Right lobe of liver (tissue), 6 donors: ENCODE measurements around the gene IQUB. TPM values are rescaled to one million over a fixed set of nuclear protein-coding genes. Genes with fewer than 3 reads are reported as not detected.

Experiments
- ATAC-seq, 4 donors: fragments of 200-7000 bp; cut with Tn5 transposase; one replicate each; pipeline ENCODE4 v1.9.1; 2020; ENCODE audit warnings: mild to moderate bottlenecking in 4 of 4, moderate library complexity in 4 of 4
- DNase-seq, 3 donors: peaks; one replicate each; pipeline ENCODE4 v3.0.0-alpha.2; 2020
- H3K27ac ChIP-seq, 3 donors: fragments of 200-600 bp; one replicate each; pipeline ENCODE4 v1.8.0; 2022
- H3K27me3 ChIP-seq, 2 donors: fragments of 200-600 bp; one replicate each; pipeline ENCODE4 v1.8.0; 2022
- H3K36me3 ChIP-seq, 4 donors: fragments of 200-600 bp; sonication (generic) in 1 of 4; one replicate each; pipeline versions ENCODE4 v1.5.1 to v1.8.0; 2017 to 2022; ENCODE audit warnings: control low read depth in 1 of 4
- H3K4me1 ChIP-seq, 4 donors: fragments of 200-600 bp; sonication (generic) in 1 of 4; one replicate each; pipeline versions ENCODE4 v1.5.1 to v1.8.0; 2017 to 2022; ENCODE audit warnings: control low read depth in 1 of 4
- H3K4me3 ChIP-seq, 3 donors: fragments of 200-600 bp; one replicate each; pipeline ENCODE4 v1.8.0; 2022
- H3K9me3 ChIP-seq, 4 donors: fragments of 200-600 bp; sonication (generic) in 1 of 4; one replicate each; pipeline versions ENCODE4 v1.5.1 to v1.8.0; 2017 to 2022; ENCODE audit warnings: control low read depth in 1 of 4
- CTCF ChIP-seq, 4 donors: fragments of 200-600 bp in 3 of 4; fragments of 450-650 bp in 1 of 4; IDR thresholded peaks; one replicate each; pipeline versions ENCODE4 v1.5.1 to v1.8.0; 2016 to 2022; ENCODE audit warnings: antibody characterized with exemption in 4 of 4, mild to moderate bottlenecking in 2 of 4
- POLR2A ChIP-seq: fragments of 450-650 bp; IDR thresholded peaks from one replicate; pipeline ENCODE4 v1.6.1; 2017; ENCODE audit warnings: antibody characterized with exemption, mild to moderate bottlenecking
- WGBS: methylation state at CpG from one replicate; pipeline ENCODE4 v1.1.6; 2018; ENCODE audit warnings: low coverage, low lambda C conversion rate; ENCODE audit not compliant: insufficient coverage; ENCODE audit errors: missing lambda C conversion rate; 5-methylcytosine and 5-hydroxymethylcytosine counted together
- intact Hi-C, 2 donors: fragments of 100-400 bp; cut with DNase I; formaldehyde crosslinking; loops; one replicate each; pipeline versions ENCODE4 v1.11.2 to v1.14.1; 2022
- total RNA-seq, 6 experiments: library from RNA; depleted of rRNA in 2 of 6; stranded (reverse); fragments of >200 nt in 2 of 6; fragmentation: NEBNext Ultra II Directional in 3 of 6; extraction: Animal tissue kit (Norgen Biotek cat#: 25700) in 3 of 6; gene quantifications; one replicate each; pipeline versions ENCODE4 v1.1.0 to v1.2.4, GENCODE V29; 2016 to 2023
- donor health status: DM: no; HTN: yes; CAD: no.
- donor health status: DM: no; HTN: no; CAD: no.
- donor health status: DM: no; HTN: no; CAD: no.
- donor health status: DM: no; HTN: yes; CAD: no.
- donor health status: DM: no; HTN: yes; CAD: no.

Gene IQUB
- total RNA-seq, 6 experiments from 2014 or later, result 0.06 to 0.19 (median 0.10) TPM; not detected in 2

GRCh38 chr7:123498601-123499000, 35.8 kb downstream of the IQUB start:
- no peaks in the 10 kb centered on the region for H3K4me1 ChIP-seq
- TF ChIP-seq POLR2A, result no peak
- TF ChIP-seq CTCF (IDR thresholded peaks at IDR 0.05), result no peak
- no peak overlapping the region for H3K4me3 ChIP-seq
- no peaks in the 10 kb centered on the region for H3K9me3 ChIP-seq
- 40% methylated on average over 2 of the region's 2 CpGs for WGBS
- H3K36me3 ChIP-seq, result no peaks in the 10 kb centered on the region
- H3K27me3 ChIP-seq, result no peaks in the 10 kb centered on the region
- H3K27ac ChIP-seq, result no peak overlapping the region
- no peak for ATAC-seq
- intact Hi-C loops, result no loop called here
- DNase-seq, result no peak

- WGBS, result 57% methylated on average over 1 of the region's 1 CpG
- H3K4me3 ChIP-seq, result no peak overlapping the region
- no peaks in the 10 kb centered on the region for H3K9me3 ChIP-seq
- no peaks in the 10 kb centered on the region for H3K4me1 ChIP-seq
- no peaks in the 10 kb centered on the region for H3K36me3 ChIP-seq
- no peak overlapping the region for H3K27ac ChIP-seq
- DNase-seq, result no peak
- intact Hi-C loops, result no loop called here
- no peaks in the 10 kb centered on the region for H3K27me3 ChIP-seq
- no peak for TF ChIP-seq CTCF (IDR thresholded peaks at IDR 0.05)
- no peak for ATAC-seq
Observed at GRCh38 chr7:123498031-123498430, 36.4 kb downstream of the IQUB start.

GRCh38 chr7:123494193-123494796, 40.1 kb downstream of the IQUB start:
- peak in 3 of 4 donors; percentile 40 to 60 (median 51) for ATAC-seq
- Histone ChIP-seq H3K36me3 (no peaks in the 10 kb centered on the region), H3K4me1 (no peaks in the 10 kb centered on the region), H3K4me3 (no peak overlapping the region), H3K27me3 (no peaks in the 10 kb centered on the region), H3K9me3 (no peaks in the 10 kb centered on the region), H3K27ac (no peak overlapping the region)
- 2% methylated on average over 3 of the region's 3 CpGs for WGBS
- TF ChIP-seq POLR2A, result no peak
- TF ChIP-seq CTCF (IDR thresholded peaks at IDR 0.05), result peak; percentile 47 to 81 (median 72)
- DNase-seq, result no peak
- intact Hi-C loops, result no loop called here

- DNase-seq (no peak), ATAC-seq (no peak)
- Histone ChIP-seq H3K4me3 (no peak overlapping the region), H3K4me1 (no peaks in the 10 kb centered on the region), H3K36me3 (no peaks in the 10 kb centered on the region), H3K27ac (no peak overlapping the region), H3K27me3 (no peaks in the 10 kb centered on the region), H3K9me3 (no peaks in the 10 kb centered on the region)
- intact Hi-C loops, result no loop called here
- TF ChIP-seq CTCF (IDR thresholded peaks at IDR 0.05) (no peak), POLR2A (no peak)
- WGBS, result 50% methylated on average over 3 of the region's 3 CpGs
Observed at GRCh38 chr7:123492485-123492884, 41.9 kb downstream of the IQUB start.

GRCh38 chr7:123485721-123486120, 48.7 kb downstream of the IQUB start:
- Histone ChIP-seq H3K27me3 (no peaks in the 10 kb centered on the region), H3K27ac (no peak overlapping the region), H3K36me3 (no peaks in the 10 kb centered on the region), H3K4me1 (no peaks in the 10 kb centered on the region), H3K4me3 (no peak overlapping the region), H3K9me3 (no peaks in the 10 kb centered on the region)
- ATAC-seq, result no peak
- DNase-seq, result no peak
- intact Hi-C loops, result no loop called here
- TF ChIP-seq CTCF (IDR thresholded peaks at IDR 0.05) (no peak), POLR2A (no peak)
- 73% methylated on average over 2 of the region's 2 CpGs for WGBS
